A673 (cell line): Measurements from ENCODE around the gene ABHD10.

Experiments used
- EZH2 ChIP-seq: fragments of 200-600 bp; sonication (generic); IDR thresholded peaks from 2 replicates; pipeline ENCODE4 v1.6.1; 2017; ENCODE audit warnings: borderline replicate concordance, low read depth, mild to moderate bottlenecking, mixed read lengths, antibody characterized with exemption, low read length; ENCODE audit not compliant: poor library complexity, severe bottlenecking
- TF ChIP-seq, protein P1 (sequence below): fragments of 300-800, 200-600 bp; sonication (generic); conservative IDR thresholded peaks from 2 replicates; pipeline ENCODE4 v1.5.1; 2017; ENCODE audit warnings: low read depth, mild to moderate bottlenecking, antibody characterized with exemption, low read length, moderate library complexity, mixed read lengths

- TF ChIP-seq, protein P1, sequence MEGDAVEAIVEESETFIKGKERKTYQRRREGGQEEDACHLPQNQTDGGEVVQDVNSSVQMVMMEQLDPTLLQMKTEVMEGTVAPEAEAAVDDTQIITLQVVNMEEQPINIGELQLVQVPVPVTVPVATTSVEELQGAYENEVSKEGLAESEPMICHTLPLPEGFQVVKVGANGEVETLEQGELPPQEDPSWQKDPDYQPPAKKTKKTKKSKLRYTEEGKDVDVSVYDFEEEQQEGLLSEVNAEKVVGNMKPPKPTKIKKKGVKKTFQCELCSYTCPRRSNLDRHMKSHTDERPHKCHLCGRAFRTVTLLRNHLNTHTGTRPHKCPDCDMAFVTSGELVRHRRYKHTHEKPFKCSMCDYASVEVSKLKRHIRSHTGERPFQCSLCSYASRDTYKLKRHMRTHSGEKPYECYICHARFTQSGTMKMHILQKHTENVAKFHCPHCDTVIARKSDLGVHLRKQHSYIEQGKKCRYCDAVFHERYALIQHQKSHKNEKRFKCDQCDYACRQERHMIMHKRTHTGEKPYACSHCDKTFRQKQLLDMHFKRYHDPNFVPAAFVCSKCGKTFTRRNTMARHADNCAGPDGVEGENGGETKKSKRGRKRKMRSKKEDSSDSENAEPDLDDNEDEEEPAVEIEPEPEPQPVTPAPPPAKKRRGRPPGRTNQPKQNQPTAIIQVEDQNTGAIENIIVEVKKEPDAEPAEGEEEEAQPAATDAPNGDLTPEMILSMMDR, result no peak
- no peak for TF ChIP-seq EZH2
These were observed 25.8 kb downstream of the ABHD10 start for GRCh38 chr3:112004669-112005068.
